ENCODE results near the gene ACSS3. TPM values are rescaled to one million over a fixed set of nuclear protein-coding genes. Genes with fewer than 3 reads are reported as not detected.
"Not testable (repeated sequence)": the region's sequence is repeated elsewhere in the genome, so short reads cannot be mapped to it uniquely, and the experiment has no call there.

Gene ACSS3
- total RNA-seq, 1 donor from 2014 or later: 35.9 TPM

GRCh38 chr12:81208187-81208911 is 130.5 kb downstream of the ACSS3 start:
- no peaks in the 10 kb centered on the region for H3K9me3 ChIP-seq
- no peak for DNase-seq
- TF ChIP-seq CTCF (IDR thresholded peaks at IDR 0.05): no peak
- peaks cover 5% of the 10 kb centered on the region for H3K4me1 ChIP-seq
- H3K27me3 ChIP-seq: no peaks in the 10 kb centered on the region
- no peak overlapping the region for H3K27ac ChIP-seq
- H3K36me3 ChIP-seq: no peaks in the 10 kb centered on the region
- intact Hi-C loops (cut with DNase I): no loop called here
- no peak for ATAC-seq
- no peak overlapping the region for H3K4me3 ChIP-seq

- no peak for TF ChIP-seq CTCF (IDR thresholded peaks at IDR 0.05)
- Histone ChIP-seq H3K4me3 (no peak overlapping the region), H3K9me3 (no peaks in the 10 kb centered on the region), H3K36me3 (no peaks in the 10 kb centered on the region), H3K27ac (no peak overlapping the region), H3K4me1 (peaks cover 5% of the 10 kb centered on the region), H3K27me3 (no peaks in the 10 kb centered on the region)
- ATAC-seq (no peak), DNase-seq (no peak)
- intact Hi-C loops (cut with DNase I): no loop called here
Measured at GRCh38 chr12:81209012-81209411, 131.1 kb downstream of the ACSS3 start.

GRCh38 chr12:81209772-81210225 is 131.9 kb downstream of the ACSS3 start:
- H3K36me3 ChIP-seq; ATAC-seq; intact Hi-C loops (cut with DNase I); H3K4me1 ChIP-seq; H3K27ac ChIP-seq; H3K9me3 ChIP-seq; H3K27me3 ChIP-seq; H3K4me3 ChIP-seq; DNase-seq: not testable (repeated sequence)

GRCh38 chr12:81211306-81211705 is 133.4 kb downstream of the ACSS3 start:
- Histone ChIP-seq H3K27ac (no peak overlapping the region), H3K36me3 (no peaks in the 10 kb centered on the region), H3K27me3 (no peaks in the 10 kb centered on the region), H3K4me3 (no peak overlapping the region), H3K9me3 (no peaks in the 10 kb centered on the region), H3K4me1 (peaks cover 5% of the 10 kb centered on the region)
- no peak for ATAC-seq
- DNase-seq: no peak
- no peak for TF ChIP-seq CTCF (IDR thresholded peaks at IDR 0.05)
- intact Hi-C loops (cut with DNase I): no loop called here

DNA sequence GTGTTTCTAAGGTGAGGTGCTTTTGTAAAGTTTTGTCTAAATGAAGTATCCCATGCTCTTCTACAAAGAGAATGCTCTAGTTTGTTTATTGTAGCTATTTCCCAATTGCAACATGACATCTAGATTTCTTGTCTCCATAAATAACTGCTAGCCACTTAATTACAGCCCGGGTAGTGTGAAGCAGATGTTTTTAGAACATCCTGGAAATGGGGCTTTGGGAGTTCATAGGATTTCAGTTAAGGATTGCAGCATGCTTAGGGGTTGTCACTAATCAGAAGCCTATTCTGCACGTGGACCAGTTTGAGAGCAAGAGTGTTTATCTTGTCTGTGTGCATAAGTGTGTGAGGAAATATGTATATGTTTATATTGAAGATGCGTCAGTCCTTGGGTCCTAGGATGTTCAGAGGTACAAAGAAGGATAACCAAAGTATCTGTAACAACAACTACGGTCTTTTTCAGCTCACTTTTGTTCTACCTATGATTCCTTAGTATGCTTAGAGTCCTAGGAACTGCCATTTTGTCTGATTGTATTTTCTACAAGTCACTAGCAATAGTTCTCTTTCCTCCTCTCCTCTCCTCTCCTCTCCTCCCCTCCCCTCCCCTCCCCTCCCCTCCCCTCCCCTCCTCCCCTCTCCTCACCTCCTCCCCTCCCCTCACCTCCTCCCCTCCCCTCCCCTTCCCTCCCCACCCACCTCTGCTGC is 135.3 kb downstream of the ACSS3 start:
- TF ChIP-seq CTCF (IDR thresholded peaks at IDR 0.05): no peak
- H3K27ac ChIP-seq: no peak overlapping the region
- H3K9me3 ChIP-seq: no peaks in the 10 kb centered on the region
- peaks cover 5% of the 10 kb centered on the region for H3K4me1 ChIP-seq
- H3K4me3 ChIP-seq: no peak overlapping the region
- H3K36me3 ChIP-seq: no peaks in the 10 kb centered on the region
- intact Hi-C loops (cut with DNase I): no loop called here
- ATAC-seq (no peak), DNase-seq (no peak)
- H3K27me3 ChIP-seq: no peaks in the 10 kb centered on the region

DNA sequence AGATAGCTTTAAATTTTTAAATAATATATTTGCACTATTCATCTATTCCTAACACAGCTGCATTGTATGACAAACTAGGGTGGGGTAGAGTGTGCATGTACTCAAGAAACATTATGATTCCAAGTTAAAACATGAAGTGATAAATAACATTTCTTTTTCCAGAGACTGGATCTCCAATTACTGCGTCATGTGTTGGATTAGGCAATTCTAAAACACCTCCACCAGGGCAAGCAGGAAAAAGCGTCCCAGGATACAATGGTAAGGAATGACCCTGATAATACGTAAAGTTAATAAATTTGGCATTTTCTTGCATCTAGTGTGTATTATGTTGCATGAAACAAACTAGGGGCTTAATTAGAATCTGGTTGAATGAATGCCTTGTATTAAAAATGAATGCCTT is 138.9 kb downstream of the ACSS3 start:
- H3K27me3 ChIP-seq: no peaks in the 10 kb centered on the region
- no peak for TF ChIP-seq CTCF (IDR thresholded peaks at IDR 0.05)
- no peaks in the 10 kb centered on the region for H3K4me1 ChIP-seq
- DNase-seq (no peak), ATAC-seq (no peak)
- H3K36me3 ChIP-seq: no peaks in the 10 kb centered on the region
- no peak overlapping the region for H3K4me3 ChIP-seq
- intact Hi-C loops (cut with DNase I): no loop called here
- no peak overlapping the region for H3K27ac ChIP-seq
- no peaks in the 10 kb centered on the region for H3K9me3 ChIP-seq

All from upper lobe of right lung (tissue), 1 donor.